Measurements from ENCODE around the gene EFCC1. TPM values are rescaled to one million over a fixed set of nuclear protein-coding genes. Genes with fewer than 3 reads are reported as not detected.

EFCC1 gene
- total RNA-seq, 1 donor from 2014 or later = 15.9 TPM

DNA sequence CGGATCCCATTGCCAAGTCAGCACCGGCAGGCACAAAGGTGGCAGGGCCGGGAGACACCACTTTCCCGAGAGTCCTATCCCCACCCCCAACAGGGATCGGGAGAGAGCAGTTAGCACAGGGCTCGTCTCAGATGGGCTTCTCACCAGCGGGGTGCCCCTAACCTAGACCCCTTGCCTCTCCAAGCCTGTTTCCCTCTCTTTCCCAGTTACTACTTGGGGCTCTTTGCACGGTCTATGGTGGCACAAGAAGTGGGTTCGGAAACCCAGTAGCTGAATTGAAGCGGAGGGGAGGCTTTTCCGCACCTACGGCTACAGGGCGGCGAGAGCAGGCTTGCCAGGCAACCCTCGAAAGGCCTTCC lies 383 bp upstream of the EFCC1 start:
- H3K36me3 Mint-ChIP-seq (ENCODE audit: low read depth, unreplicated experiment) = peaks cover 17% of the 10 kb centered on the region
- H3K4me1 Mint-ChIP-seq (ENCODE audit: unreplicated experiment) = peaks cover 43% of the 10 kb centered on the region
- DNase-seq (ENCODE audit: low spot score) = no peak
- H3K4me3 Mint-ChIP-seq (ENCODE audit: unreplicated experiment) = peak overlapping the region; percentile 89
- TF ChIP-seq, protein P1, sequence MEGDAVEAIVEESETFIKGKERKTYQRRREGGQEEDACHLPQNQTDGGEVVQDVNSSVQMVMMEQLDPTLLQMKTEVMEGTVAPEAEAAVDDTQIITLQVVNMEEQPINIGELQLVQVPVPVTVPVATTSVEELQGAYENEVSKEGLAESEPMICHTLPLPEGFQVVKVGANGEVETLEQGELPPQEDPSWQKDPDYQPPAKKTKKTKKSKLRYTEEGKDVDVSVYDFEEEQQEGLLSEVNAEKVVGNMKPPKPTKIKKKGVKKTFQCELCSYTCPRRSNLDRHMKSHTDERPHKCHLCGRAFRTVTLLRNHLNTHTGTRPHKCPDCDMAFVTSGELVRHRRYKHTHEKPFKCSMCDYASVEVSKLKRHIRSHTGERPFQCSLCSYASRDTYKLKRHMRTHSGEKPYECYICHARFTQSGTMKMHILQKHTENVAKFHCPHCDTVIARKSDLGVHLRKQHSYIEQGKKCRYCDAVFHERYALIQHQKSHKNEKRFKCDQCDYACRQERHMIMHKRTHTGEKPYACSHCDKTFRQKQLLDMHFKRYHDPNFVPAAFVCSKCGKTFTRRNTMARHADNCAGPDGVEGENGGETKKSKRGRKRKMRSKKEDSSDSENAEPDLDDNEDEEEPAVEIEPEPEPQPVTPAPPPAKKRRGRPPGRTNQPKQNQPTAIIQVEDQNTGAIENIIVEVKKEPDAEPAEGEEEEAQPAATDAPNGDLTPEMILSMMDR (IDR thresholded peaks at IDR 0.05; ENCODE audit: unreplicated experiment) = no peak
- peak overlapping the region; percentile 39 for H3K27ac Mint-ChIP-seq (ENCODE audit: unreplicated experiment)
- peaks cover 24% of the 10 kb centered on the region for H3K27me3 Mint-ChIP-seq (ENCODE audit: unreplicated experiment)
- H3K9me3 Mint-ChIP-seq (ENCODE audit: unreplicated experiment) = no peaks in the 10 kb centered on the region

DNA sequence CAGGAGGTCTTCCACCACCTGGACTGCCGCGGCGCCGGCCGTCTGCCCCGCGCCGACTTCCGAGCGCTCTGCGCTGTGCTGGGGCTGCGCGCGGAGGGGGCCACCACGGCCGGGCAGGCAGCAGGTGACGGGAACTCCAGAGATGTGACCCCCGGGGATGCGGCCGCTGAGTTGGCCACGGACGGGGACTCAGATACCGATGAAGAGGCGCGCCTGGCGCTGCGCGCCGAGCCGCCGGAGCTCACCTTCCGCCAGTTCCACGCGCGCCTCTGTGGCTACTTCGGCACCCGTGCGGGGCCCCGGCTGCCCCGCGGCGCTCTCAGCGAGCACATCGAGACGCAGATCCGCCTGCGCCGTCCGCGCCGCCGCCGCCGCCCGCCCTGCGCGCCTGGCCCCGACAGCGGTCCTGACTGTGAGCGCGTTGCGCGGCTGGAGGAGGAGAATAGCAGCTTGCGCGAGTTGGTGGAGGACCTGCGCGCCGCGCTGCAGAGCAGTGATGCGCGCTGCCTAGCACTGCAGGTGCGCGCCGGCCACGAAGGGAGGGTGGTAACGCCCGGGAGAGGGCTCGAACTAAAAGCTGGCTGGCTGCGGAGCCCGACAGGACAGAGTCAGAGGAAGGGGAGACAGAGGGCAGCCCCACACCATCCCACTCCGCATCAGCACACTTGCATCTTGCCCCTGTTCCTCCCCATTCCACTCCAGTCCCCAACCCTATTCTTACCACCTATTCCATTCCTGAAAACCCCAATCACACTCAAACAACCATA lies 885 bp downstream of the EFCC1 start:
- peak; percentile 58 for DNase-seq (ENCODE audit: low spot score)
- peaks cover 50% of the 10 kb centered on the region for H3K4me1 Mint-ChIP-seq (ENCODE audit: unreplicated experiment)
- H3K9me3 Mint-ChIP-seq (ENCODE audit: unreplicated experiment) = no peaks in the 10 kb centered on the region
- no peak overlapping the region for H3K27ac Mint-ChIP-seq (ENCODE audit: unreplicated experiment)
- TF ChIP-seq, protein P1 (IDR thresholded peaks at IDR 0.05; ENCODE audit: unreplicated experiment) = no peak
- H3K4me3 Mint-ChIP-seq (ENCODE audit: unreplicated experiment) = peak overlapping the region; percentile 90
- H3K36me3 Mint-ChIP-seq (ENCODE audit: low read depth, unreplicated experiment) = peaks cover 17% of the 10 kb centered on the region
- peaks cover 22% of the 10 kb centered on the region for H3K27me3 Mint-ChIP-seq (ENCODE audit: unreplicated experiment)

- Mint-ChIP-seq H3K27ac (ENCODE audit: unreplicated experiment) (no peak overlapping the region), H3K4me1 (ENCODE audit: unreplicated experiment) (peaks cover 50% of the 10 kb centered on the region), H3K36me3 (ENCODE audit: low read depth, unreplicated experiment) (peaks cover 24% of the 10 kb centered on the region), H3K4me3 (ENCODE audit: unreplicated experiment) (peak overlapping the region; percentile 90), H3K27me3 (ENCODE audit: unreplicated experiment) (peaks cover 19% of the 10 kb centered on the region), H3K9me3 (ENCODE audit: unreplicated experiment) (no peaks in the 10 kb centered on the region)
- TF ChIP-seq, protein P1 (IDR thresholded peaks at IDR 0.05; ENCODE audit: unreplicated experiment) = no peak
- no peak for DNase-seq (ENCODE audit: low spot score)
Observed at GRCh38 chr3:129002573-129003569, 1.8 kb downstream of the EFCC1 start.

- TF ChIP-seq, protein P1 (IDR thresholded peaks at IDR 0.05; ENCODE audit: unreplicated experiment) = no peak
- Mint-ChIP-seq H3K9me3 (ENCODE audit: unreplicated experiment) (no peaks in the 10 kb centered on the region), H3K27me3 (ENCODE audit: unreplicated experiment) (peaks cover 19% of the 10 kb centered on the region), H3K4me1 (ENCODE audit: unreplicated experiment) (peaks cover 44% of the 10 kb centered on the region), H3K27ac (ENCODE audit: unreplicated experiment) (no peak overlapping the region), H3K4me3 (ENCODE audit: unreplicated experiment) (peak overlapping the region; percentile 90), H3K36me3 (ENCODE audit: low read depth, unreplicated experiment) (peaks cover 30% of the 10 kb centered on the region)
- peak; percentile 42 for DNase-seq (ENCODE audit: low spot score)
Observed at GRCh38 chr3:129003578-129004112, 2.5 kb downstream of the EFCC1 start.
